GM19452 (cell line): Measurements from ENCODE around the gene DSCAML1.

ENCODE experiments used
- ATAC-seq: cut with Tn5 transposase; IDR thresholded peaks from one replicate; pipeline ENCODE4 v1.9.1; 2021; ENCODE audit not compliant: unreplicated experiment

The DSCAML1 gene

DNA sequence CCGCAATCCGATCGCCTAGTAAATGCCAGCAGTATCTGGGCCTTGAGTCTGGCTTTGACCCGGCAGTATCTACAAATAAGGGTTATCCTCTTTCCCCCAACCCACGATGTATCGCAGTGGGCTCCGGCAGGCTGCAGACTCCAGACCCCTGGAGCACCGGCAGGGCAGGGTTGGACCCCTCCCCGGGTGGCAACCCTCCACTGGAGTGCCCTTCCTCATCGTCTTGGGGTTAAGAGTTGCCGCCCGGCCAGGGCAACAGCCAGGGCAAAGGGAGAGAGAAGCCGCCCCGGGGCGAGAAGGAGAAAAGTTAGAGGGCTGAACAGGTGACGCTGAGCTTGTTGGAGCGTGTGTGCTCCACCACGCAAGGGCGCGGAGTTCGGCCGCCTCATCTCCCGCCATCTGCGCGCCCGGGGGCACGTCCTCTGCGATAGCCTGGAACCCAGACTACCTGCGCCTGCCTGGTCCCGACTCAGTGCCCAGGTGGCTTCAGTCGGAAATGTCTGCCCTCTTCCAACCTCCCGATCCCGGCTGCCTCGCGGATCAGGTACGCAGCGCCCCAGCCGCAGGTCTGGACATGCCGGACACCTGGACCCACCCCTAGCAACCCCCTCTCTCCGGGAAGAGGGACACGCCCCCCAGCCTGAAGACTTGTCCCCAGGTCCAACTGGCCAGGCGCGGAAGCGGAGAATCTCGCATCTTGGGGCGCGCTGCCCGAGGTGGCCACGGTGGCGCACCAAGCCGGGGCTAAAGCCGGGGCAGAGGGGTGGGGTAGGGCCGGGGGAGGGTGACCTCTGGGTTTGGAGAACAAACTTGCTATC lies 1.2 kb downstream of the DSCAML1 start:
- ATAC-seq: no peak

GRCh38 chr11:117794772-117795629 lies 2.0 kb downstream of the DSCAML1 start:
- no peak for ATAC-seq

- ATAC-seq: no peak
Observed at GRCh38 chr11:117794135-117794534, 2.9 kb downstream of the DSCAML1 start.

- no peak for ATAC-seq
Observed at GRCh38 chr11:117793583-117793982, 3.4 kb downstream of the DSCAML1 start.

DNA sequence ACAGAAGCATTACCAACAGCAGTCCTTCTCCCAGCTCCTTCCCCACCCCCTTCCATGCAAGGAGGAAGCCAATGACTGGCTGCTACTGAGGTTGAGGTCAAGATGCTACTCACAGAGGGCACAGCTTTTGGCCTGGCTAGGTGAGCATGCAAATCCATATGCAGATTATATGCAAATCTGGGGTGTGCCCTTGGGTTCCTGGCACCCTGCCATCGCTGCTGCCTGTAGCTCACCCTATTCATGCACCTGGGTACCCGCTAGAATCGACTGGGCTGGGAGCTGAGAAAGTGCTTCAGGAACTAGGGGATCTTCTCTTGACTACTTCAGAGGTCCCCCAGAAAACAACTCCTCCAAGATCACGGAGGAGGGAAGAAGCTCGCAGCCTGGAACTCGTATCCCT lies 4.0 kb downstream of the DSCAML1 start:
- ATAC-seq: no peak

DNA sequence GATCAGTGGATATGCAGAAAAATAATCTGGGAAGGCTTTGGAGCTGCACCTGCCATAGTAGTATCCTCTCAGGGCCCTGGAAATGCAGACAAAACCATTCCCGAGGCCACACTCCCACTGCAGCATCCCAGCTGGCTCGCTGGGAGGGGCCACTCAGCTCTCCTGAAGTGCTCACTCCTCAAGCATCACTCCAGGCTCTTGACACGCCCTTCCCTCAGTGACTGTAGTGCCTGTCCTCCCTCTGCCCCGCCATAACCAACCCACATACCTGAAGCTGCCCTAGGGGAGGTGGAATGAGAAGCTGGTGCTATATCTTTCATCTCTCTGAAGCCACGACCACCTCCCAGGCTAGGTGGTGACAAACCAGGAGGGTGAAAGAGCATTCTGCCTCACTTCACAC lies 4.8 kb downstream of the DSCAML1 start:
- ATAC-seq: no peak

- no peak for ATAC-seq
Observed at GRCh38 chr11:117790279-117790678, 6.7 kb downstream of the DSCAML1 start.

DNA sequence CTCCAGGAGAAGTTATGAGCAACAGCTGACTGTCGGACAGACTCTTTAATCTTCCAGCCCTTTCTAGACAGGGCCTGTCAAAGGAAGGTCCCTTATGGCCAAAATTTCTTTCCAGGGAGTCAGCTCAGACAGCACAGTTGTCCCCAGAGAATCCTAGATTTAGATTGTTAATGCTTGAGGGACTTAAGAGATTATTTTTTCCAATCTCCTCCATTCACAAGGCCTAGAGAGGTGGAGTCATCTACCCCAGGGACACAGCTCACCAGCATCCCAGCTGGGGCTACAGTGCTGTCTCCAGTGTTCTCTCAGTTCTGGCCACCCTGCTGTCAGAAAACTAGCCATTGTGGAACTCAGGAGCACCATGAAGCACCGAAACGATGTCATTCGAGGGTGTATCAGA lies 7.8 kb downstream of the DSCAML1 start:
- no peak for ATAC-seq

GRCh38 chr11:117786135-117786870 lies 10.7 kb downstream of the DSCAML1 start:
- ATAC-seq: no peak

GRCh38 chr11:117782101-117782500 lies 14.9 kb downstream of the DSCAML1 start:
- ATAC-seq: no peak

GRCh38 chr11:117781627-117782026 lies 15.4 kb downstream of the DSCAML1 start:
- ATAC-seq: no peak

GRCh38 chr11:117780456-117780855 lies 16.6 kb downstream of the DSCAML1 start:
- ATAC-seq: no peak

DNA sequence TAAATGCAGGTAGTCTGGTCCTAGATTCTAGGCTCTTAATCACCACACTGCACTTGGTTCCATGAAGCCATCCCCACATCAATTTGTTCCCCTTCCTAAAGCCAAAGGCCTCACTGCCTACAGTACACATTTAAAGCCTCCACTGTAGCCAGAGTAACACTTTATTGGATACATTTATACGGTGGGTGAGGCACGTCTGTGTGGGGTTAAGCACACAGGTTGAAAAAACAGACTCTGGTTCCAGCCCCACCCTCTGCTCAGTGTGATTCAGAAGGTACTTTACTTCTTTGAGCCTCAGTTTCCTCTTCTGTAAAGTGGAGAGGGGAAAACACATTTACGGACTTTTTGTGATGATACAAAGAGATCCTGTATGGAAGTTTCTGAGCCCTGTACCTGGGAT lies 22.5 kb downstream of the DSCAML1 start:
- ATAC-seq: no peak

DNA sequence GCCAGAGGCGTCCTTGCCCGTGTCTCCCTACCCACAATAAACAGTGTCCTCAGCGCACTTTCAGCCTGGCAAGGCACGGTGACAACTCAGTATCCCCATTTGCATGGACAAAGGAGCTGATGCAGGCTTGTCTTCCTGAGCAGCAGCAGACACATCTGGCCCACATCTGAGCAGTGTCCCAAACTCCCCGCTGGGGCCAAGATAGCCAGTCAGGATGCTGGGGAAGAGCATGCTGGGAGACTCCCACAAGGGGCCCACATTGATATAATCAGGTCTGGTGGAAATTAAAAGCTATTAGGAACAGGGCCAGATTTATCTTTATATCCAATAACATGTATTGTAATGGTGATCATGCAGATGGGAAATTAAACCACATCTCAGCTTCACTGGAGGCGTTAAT lies 24.7 kb downstream of the DSCAML1 start:
- no peak for ATAC-seq

- no peak for ATAC-seq
Observed at GRCh38 chr11:117771841-117772240, 25.2 kb downstream of the DSCAML1 start.

GRCh38 chr11:117771197-117771596 lies 25.8 kb downstream of the DSCAML1 start:
- ATAC-seq: no peak

- no peak for ATAC-seq
Observed at GRCh38 chr11:117770061-117770460, 27.0 kb downstream of the DSCAML1 start.

- ATAC-seq: no peak
Observed at GRCh38 chr11:117769533-117769932, 27.5 kb downstream of the DSCAML1 start.

DNA sequence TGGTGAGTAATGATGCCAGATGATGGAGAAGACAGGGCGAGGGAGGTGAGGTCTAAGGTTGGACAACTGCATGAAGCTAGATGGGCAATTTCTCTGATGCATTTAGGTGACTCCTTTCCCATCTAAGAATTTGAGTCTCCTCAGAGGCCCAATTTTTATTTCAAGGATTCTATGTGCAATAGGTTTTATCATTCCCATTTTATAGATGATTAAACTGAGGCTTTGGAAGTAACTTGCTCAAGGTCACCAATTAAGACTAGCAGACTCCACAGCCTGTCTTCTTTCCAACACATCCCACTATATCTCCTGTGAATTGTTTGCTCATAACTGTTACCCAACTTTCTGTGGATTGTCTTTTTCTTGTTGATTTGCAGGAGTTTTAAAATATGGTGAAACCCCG lies 28.5 kb downstream of the DSCAML1 start:
- no peak for ATAC-seq

DNA sequence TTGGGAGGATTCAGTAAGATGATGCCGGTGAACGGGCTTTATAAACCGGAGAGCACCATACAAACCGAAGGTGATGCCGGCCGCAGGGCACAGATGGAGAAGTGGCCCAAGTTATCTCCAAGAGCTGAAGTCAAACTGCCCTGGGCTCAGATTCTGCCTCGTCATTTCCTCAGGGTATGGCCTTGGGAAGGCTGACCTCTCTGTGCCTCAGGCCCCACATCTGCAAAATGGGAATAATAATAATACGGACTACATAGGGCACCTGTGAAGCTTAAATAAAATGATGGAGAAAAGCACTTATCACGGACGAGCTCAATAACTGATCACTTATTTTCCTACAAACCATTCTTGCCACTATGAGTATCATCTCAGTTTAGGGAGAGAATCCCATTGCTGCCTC lies 29.9 kb downstream of the DSCAML1 start:
- ATAC-seq: no peak

DNA sequence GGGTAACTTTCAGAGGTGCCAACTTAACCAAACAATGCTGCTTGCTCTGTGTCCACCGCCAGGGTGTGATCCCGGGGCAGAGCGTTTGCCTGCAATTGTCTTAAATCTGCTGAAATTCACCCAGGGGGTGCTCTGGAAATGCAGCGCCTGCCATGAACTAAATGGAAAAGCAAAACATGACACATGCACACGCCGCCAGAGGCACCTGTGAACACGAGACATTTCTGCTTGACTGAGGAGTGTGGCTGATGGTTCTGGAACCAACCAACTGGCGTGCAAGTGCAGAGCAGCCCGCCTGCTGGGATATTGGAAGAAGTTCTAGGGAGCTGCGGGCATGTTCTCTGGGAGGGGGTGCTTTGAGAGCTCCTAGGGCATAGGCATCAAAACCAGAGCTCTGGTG lies 30.4 kb downstream of the DSCAML1 start:
- no peak for ATAC-seq

DNA sequence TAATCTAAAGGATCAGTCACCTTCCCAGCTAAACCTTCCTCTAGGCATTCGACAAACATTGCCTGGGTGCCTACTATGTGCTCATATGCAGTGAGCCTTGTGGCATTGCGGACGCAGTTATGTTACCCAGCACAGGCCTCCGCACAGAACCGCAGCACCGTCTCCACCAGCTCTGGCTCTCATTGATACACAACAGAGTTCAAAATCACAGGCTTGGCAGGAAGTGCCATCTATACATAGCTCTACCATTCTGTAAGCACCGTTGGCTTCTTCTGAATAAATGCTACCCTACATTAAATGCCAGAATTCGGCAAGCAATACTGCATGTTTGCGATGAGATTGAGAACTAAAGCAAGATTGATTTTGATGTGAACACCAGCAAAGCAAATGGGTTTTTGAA lies 31.0 kb downstream of the DSCAML1 start:
- ATAC-seq: no peak
